Measurements from ENCODE around the gene AGAP2.
"Not testable (repeated sequence)": the region's sequence is repeated elsewhere in the genome, so short reads cannot be mapped to it uniquely, and the experiment has no call there.

The AGAP2 gene

DNA sequence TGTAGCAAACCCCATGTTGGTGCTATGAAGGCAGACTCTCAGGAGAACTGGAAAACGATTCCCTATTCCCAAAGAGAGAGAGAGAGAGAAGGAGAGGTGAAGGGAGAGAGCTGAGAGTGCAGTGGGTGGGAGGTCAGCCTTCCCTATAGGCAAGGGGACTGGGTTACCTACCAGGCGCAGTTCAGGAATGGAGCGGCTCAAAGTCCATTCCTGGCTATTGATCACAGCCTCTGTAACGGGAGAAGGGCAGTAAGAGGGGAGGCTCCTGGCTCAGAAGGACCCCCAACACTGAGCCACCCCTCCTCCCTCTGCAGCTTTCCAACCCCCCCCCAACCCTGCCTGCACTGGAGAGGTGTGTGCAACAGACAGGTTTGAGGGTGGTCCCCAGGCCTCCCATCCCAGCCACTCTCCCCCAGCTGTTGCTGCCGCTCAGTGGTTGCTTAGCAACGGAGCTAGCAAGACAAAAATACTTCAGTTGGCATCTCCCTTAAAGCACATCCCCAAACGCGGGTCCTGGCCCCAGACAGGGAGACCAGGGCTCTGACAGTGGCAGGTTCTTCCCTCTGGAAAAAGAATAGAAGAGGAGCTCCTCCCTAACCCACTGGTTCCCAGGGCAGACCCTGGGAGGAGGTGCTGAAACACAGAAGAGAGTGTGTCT lies 3.2 kb downstream of the AGAP2 start:
- no peak for DNase-seq

DNA sequence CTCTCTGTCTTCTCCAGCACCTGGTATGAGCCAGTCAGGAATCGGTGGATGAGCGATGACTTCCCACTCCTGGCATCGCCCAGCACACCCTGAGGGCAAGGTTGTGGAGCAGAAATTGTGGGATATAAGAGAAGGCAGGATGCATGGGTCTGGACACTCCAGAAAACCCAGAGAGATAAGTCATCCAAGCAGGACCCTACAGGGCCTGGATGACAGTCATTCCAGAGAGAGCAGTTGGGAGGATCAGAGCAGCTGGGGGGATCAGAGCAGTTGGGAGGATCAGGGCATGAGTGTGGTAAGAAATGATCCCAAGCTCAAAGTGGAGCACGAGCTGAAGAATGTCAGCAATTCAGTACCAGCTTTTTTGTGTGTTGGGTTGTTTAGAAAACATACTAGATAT lies 4.0 kb downstream of the AGAP2 start:
- no peak for DNase-seq

DNA sequence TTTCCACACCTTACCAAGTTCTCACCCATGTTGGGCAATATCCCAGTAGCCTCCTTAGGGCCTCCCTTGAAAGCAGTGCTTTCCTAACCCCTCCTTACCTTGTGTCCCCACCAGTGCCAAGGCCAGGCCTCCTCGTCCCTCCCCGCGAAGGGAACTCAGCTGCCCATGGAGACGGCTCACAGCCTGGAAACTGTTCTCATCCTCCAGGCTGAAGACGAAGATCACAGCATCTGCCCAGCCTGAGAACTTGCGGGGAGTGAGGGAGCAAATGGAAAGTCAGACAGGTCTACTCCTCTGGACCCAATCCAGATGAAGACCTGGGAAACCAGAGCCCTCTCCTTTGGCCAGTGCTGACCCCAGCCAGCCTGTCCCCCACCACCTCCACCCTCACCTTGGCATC lies 4.6 kb downstream of the AGAP2 start:
- no peak for DNase-seq

DNA sequence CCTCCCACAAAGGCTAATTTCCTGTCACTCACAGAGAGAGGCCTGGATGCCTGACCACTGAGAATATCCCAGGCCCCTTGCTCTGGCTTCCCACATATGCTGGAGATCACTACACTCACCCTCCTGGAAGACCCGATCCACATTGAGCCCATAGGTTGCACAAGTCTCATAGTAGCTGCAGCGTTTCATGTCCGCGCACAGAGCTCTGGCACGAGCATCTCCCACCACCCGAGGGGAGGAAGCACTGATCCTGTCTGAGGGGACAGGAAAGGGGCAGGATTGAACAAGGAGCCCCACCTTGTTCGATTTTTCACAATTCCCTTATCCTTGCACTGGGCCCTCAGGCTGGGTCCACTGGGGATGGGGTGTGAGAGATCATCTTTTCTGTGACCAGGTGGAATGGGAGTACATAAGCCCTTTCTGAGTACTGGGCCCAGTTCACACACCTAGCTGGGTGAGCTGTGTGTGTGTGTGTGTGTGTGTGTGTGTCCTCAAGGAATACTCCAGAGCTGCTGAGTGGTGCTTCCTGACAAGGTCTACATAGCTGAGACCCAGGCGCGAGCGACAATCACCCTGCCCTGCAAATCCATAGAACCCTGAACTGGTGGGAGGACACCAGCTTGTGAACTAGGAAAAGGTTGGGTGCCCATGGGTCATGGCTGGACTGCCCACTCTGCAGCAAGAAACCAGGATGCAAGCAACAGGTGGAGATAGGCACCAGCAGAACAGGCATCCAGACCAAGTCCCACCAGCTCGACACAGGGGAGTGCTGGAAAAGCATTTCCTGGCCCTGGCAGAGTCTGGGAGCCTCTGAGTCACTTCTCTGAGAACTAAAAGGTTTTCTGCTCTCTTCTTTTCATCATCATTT lies 5.6 kb downstream of the AGAP2 start:
- DNase-seq: no peak

DNA sequence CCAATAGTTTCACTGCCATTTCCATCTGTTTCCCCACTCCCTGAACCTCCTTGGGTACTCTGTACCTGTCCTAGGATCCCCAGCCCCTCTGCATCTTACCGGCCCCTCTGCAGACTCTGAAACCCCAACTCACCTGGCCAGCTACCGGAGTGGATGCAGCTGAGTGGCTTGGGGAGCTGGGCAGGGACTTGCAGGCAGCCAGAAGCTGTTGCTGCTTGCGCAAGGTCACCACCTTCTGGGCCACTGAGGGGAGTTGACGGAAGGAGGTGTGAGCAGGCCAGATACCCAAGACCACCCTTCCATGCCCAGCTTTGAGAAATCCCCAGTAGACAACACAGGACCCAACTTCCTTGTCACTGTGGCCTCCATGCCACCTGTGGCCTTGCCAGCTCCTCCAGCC lies 6.3 kb downstream of the AGAP2 start:
- no peak for DNase-seq

DNA sequence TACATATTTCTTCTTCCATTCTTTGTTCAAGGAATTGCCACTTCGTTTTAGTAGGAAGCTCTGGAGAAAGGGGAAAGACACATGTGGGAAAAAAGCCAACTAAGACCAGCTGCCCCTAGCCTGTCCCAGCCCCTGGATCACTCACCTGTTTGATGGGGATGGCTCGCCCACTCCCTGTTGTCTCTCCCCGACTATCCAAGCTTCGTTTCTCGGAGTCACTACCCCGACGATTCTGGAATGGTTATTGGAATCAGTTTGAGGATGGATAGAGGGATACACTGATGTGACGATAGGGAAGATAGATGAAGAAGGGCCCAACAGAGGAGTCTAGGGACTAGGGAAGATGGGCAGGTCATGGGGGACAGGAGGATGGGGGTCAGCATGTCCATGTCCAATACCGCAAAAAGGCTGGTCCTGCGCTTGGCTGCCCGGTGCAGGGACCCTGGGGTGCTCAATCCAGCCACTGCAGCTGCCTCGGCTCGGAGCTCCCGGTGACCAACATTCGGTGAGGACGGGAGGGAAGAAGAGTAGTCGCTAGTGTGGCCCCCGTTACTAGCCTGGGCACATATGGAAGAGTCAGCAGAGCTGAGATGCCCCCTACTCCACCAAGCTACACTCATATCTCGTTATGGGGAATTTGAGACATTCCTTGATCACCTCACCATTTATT lies 7.0 kb downstream of the AGAP2 start:
- DNase-seq: no peak

DNA sequence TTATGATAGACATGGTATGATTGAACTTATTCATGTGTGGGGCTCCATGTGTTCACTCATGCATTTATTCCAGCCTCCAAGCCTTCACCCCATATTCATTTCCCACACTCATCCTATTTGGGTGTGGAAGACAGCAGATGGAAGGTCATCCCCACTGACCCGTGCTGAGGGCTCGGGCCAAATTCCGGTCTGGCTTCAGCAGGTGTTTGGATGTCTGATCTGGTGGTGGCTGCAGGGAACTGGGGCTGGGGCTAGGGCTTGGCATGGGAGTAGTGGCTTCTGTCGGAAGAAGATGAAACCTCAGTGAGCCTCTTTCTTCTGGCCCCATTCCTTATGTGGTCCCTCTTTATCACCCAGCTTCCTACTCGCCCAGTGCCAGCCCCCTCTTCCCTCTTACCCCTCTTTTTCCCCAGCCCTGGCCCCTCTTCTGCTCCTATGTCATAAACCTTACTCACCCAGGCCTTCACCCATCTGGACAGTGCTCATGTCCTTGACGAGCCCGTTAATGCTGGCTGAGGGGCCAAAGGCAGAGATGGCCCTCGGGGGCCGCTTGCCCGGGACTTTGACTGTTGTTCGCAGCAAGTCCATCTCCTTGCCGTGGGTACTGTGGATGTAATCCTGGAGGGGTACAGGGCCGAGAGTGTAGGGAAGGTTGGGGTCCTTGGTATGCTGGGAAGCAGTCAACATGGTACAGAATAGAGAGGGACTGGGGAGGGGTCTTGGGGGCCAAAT lies 8.0 kb downstream of the AGAP2 start:
- DNase-seq: no peak

DNA sequence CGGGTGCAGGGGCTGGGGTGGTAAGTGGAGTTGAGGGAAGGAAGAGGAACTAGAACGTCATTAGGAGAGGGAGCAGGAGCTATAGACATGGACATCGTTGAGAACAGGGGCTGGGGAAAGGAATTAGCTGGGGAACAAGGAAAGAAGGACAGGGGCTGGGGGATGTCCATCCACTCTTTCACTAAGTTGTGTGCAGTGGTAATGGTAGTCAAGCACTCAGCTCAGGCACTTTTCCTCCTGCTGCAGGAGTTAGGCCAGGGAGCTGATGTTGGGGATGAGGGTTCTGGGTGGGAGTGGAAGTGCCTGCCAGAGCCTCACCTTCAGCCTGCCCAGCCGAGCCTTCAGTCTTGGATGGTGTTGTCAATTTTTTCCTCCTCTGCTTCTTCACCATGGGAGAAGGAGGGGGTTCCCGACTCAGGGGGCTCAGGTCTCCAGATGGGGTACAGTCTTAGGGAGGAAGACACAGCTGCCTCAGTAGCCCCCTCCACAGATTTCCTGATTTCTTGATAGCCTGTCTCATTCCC lies 9.2 kb downstream of the AGAP2 start:
- no peak for DNase-seq

DNA sequence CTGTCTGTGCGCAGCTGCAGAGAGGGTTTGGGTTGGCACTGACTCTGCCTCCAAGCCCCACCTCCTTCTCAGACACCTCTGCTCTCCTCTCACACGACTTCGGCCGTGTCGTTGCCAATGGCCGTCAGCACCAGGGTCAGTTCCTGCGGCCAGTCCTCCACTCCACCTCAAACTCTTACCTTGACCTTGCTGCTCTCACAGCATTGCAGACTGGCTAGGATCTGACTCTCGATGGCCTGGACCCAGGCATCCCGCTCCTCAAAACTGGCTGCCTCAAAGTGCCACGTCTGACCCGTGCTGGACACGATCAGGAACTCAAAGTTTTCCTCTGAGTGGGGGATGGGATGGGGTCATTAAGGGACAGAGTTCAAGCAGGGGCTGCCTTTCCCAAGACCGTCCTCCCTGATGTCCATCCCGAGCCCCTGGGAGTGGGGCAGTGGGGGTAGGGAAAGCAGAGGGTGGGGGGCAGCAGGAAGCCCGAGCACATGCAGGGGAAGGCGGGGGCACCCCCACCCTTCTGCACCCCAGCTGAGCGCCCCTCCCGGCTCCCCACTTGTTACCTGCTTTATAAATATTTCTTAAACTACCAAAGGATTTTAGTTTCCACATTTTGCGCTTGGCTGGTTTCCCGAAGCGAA lies 10.7 kb downstream of the AGAP2 start:
- no peak for DNase-seq

DNA sequence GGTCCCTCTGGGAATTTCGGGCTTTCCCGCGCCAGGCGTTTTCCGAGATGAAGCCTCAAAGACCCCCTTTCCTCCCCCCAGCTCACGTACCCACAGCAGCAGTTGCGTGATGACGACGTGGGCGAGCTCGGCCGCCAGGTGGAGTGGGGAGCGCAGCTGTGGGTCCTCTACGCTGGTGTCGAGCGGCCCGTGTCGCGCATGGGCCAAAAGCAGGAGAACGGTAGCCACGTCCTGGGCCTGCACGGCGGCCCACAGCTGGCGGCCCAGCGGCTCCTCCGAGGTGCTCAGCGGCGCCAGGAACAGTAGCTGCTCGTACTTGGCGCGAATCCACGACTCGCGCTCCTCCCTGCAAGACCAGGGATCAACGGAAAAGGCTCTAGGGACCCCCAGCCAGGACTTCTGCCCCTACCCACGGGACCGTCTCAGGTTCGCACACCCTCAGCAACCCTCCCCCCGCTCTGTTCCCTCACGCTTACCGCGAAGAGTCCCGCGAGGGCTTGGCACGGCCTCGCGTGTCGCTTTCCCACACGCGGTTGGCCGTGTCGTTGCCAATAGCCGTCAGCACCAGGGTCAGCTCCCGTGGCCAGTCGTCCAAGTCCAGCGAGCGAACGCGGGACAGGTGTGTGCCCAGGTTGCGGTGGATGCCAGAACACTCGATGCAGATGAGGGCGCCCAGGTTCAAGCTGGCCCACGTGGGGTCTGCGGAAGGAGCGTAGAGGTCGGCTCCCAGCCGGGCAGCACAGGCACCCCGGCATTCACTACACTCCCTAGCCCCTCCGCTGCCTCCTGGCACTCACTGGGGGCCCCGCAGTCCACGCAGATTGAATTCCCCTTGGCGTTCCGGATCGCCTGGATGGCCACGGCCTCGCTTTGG lies 11.4 kb downstream of the AGAP2 start:
- DNase-seq: no peak

DNA sequence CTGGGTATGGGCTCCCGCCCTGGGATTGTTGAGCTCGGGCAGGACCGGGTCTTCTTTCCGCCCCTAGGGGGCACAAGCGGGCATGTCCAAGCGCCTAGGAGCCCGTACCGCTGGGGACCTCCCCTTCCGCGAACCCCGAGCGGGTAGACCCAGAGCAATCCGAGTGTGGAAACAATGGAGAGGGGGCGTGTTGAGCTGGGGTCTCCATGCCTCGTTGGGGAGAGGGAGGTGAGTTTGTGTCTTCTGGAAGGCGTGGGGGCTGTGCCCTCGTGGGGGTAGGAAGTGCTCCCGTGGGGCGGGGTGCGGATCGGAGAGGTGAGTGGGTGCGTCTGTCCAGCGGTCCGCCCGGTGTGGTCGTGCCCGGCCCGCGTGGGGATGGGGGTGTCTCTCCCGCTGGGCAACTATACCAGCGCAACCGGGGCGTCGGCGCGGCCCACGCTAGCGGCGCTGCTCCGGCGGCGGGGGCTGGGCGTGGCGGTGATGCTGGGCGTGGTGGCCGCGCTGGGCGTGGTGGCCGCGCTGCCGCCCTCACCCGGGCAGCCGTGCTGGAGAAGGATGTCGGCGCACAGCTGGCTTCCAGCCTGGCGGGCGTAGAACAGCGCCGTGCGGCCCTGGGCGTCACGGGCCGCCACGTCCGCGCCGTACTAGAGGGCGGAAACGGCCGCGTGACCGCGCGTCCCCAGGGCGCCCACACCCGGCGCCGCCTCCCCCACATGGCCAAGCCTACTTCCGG lies 12.2 kb downstream of the AGAP2 start:
- DNase-seq: peak; percentile 82

DNA sequence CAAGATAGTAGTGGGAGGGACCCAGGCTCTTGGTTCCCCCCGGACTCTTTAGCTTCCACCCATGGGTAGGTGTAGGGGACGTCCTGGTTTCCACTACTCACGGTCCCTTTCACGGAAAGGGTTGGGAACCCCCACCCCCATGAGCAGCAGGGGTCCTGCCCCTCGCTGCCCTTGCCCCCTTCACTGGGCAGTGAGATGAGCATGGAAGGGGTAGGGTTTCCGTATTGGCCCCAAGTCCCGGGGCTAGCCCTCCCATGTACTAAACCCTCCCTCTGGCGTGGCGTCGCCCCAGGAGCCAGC lies 12.7 kb downstream of the AGAP2 start:
- no peak for DNase-seq

DNA sequence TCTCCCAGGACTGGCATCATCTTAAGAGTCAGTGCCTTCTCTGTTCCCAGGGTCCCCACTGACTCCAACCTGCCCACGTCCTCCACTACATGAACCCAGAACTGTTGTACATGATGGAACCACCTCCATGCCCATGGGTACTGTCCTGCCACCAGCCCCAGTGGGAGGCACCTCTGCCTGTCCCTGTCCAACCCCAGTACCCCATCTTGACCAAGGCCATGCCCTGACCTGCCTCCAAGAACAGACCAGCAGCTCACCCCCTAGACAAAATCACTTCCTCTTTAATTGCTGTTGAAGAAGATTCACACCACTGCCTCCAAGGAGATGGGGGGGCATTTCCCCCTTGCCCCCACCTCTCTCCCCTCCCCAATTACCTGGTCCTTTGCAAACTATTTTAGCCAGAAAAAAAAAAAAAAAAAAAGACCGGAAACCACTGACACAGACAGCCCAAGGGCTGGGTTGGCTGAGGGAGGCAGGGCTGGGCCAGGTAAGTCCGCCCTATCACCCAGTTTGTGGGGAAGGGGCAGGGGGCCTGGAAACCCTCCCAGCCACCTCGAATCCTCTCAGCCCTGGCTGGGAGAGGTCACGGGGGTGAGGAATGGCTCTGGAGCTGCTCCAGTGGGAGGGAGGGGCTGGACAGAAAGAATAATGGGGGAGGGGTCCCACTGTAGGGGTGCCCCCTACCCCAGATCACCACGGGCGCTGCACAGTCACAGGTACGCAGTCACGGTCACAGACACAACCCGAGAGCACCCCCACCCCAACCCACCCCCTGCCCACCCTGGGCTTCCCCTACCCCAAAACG lies 13.4 kb downstream of the AGAP2 start:
- DNase-seq: no peak

DNA sequence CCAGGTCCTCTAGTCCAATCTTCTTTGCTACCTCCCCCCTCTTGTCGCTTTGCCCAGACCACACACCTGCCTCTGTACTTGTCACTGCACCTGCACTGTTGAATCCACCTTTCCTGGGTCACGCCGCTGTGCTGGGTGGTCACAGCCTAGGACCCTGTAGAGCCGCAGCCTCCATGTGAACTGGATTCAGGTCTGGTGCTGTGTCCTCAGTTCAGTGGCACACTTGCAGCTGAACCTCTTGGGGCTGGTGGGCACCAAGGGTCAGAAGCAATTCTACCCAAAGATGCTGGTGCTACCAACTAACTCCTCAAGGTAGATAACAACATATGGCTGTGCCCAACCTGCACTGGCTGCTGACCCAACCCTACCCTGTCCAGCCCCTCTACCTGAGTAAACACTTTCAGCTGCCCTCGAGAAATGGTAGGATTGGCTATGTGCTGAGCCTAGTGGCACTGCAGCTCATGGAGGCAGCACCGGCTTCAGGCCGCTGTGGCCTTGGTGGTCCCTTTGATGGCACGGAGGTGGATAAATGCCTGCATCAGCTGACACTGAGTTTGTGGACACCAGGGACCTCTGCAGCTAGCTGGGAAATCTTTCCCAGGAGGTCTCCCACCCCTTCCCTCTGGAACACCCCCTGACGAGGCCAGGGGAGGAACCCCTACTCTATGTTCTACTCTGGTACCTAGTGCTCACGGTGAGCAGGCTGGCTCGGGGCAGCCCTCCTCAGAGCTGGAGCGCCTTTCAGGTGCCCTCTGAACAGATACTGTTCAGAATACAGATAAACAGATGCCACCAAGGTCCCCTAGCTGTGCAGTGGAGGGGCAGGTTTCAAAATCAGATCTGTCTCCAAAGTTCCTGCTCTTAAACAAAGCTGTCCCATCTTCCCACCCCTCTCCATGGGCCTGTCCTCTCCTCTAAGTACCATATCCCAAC lies 14.3 kb downstream of the AGAP2 start:
- DNase-seq: no peak

DNA sequence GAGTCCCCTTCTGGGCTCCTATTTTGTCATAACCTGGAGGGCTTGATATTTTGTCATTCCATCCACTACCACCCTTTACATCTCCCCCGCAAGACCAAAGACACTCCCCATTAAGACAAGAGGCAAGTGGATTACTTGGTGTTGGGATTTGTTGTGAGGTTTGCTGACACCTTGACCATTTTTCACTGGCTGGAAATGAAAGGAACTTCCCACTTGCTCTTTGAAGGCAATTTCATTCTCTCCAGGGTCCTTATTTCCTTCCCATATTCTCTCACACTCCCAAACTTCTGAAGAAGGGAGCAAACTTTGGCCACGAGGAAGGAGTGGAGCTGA lies 14.9 kb downstream of the AGAP2 start:
- DNase-seq: no peak

DNA sequence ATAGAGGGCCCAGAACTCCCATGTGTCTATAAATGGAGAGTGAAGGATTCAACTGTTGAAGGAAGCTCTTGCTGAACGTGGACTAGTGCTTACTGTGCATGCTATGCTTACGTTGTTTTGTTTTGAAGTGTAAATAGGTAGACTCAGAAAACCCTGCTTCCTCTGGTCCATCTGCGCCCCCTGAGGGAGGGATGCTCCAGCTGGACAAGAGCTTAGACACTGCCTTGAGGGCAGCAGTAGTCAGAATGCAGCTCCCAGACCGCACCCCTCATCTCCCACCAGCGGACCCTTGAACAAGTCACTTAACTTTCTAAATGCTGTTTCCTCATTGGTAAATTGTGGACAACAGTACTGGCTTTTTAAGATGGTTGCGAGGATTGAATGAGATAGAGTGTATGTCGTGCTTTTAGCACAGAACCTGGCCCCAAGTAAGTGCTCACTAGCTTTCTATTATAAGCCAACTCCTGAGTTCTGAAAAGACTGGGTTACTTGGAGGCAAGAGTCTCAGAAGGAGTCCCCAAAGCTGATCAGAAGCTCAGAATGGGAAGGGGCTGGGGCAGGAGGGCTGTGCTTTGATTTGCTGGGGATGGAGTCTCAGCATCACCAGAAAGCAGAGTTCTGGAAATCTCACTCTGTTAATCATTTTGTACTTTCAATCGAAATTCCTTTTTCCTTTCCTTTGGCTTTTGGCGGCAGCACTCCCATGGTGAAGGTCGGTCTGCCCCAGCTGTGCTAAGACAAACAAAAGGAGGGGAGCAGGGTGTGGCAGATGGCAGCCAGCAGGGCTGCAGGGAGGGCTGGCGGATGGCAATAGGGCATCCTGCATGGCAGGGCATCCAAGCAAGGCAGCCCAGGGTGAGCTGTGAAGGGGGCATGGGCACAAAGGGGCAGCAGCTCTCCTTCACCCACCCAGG lies 15.6 kb downstream of the AGAP2 start:
- DNase-seq: no peak

DNA sequence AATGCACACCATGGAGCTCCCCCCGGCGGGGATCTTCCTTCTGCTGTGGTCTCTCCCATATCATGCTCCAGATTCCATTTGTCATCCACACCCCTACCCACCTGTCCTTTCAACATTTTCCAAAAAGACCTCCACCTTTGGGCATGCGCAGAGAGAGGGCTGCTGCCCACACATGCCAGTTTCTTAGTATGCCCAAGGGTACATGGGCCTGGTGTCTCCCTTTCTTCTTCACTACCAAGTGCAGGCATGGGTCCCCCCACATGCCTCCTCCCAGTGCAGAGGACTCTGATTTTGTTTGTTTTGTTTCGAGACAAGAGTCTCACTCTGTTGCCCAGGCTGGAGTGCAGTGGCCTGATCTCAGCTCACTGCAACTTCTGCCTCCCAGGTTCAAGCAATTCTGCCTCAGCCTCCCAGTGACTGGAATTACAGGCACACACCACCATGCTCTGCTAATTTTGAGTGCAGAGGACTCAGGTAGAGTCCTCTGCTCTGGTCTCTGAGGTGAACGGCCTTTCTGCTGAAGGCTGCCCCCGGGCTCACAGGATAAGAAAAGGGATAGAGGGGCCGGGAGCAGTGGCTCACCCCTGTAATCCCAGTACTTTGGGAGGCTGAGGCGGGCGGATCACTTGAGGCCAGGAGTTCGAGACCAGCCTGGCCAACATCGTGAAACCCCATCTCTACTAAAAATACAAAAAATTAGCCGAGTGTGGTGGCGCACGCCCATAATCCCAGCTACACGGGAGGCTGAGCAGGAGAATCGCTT lies 16.5 kb downstream of the AGAP2 start:
- not testable (repeated sequence) for DNase-seq

Data from NCI-H526 treated with DMSO at 0.1 percent for 48 hours (cell line).